GM12801 (cell line): ENCODE measurements around the gene FYN.

Source experiments
- TF ChIP-seq, protein P1 (sequence below): IDR thresholded peaks from one replicate; pipeline ENCODE4 v1.5.1; 2011; ENCODE audit warnings: control low read depth; ENCODE audit not compliant: insufficient read length; ENCODE audit errors: extremely low read depth

FYN gene

DNA sequence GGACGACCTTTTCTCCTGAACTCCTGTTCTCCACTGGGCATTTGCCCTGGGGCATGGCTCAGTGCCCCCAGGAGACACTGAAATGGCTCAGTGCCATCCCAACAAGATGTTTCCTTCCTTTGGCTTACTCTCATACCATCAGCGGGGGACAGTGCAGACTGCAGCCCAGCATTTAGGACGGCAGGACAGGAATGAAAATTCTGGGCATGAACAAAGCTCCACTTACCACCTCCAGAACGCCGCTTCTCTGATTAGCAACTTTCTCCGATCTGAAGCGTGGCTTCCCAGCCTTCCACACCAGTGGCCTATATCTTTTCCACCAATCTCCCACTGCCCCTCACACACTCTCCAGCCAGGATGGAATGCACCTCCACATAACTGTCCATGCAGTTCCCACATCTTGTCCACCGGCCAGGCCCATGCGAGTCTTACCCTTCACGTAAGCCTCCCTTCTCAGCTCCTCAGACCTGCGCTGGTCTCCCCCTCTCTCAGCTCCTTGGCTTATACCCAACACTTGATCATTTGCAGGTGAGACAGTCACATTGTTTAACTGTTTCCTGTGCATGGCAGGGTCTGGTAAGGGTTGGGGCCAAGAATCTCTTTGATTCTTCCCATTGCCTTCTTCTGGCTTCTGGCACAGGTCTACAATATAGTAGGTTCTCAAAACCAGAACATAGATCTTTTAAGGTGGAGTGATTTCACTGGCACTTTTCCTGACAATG is 114.5 kb downstream of the FYN start:
- TF ChIP-seq, protein P1, sequence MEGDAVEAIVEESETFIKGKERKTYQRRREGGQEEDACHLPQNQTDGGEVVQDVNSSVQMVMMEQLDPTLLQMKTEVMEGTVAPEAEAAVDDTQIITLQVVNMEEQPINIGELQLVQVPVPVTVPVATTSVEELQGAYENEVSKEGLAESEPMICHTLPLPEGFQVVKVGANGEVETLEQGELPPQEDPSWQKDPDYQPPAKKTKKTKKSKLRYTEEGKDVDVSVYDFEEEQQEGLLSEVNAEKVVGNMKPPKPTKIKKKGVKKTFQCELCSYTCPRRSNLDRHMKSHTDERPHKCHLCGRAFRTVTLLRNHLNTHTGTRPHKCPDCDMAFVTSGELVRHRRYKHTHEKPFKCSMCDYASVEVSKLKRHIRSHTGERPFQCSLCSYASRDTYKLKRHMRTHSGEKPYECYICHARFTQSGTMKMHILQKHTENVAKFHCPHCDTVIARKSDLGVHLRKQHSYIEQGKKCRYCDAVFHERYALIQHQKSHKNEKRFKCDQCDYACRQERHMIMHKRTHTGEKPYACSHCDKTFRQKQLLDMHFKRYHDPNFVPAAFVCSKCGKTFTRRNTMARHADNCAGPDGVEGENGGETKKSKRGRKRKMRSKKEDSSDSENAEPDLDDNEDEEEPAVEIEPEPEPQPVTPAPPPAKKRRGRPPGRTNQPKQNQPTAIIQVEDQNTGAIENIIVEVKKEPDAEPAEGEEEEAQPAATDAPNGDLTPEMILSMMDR: no peak

DNA sequence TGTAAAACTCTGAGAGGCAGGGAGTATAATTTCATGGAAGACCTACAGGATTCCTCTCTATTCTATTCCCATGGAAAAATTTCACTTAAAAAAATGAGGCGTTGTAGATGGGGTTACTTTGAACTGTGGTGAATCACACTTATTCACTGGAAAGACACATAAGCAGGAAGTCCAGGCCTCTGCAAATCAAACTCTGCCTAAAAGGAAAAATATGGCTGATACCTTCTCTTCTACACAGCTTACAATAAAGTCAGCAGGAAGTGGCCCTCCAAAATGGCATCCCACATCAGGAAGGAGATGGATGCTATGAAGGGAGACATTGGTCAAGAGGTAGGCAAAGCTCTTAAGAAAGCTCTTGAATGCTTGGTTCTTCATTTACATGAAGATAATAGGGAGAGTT is 115.9 kb downstream of the FYN start:
- TF ChIP-seq, protein P1: no peak

DNA sequence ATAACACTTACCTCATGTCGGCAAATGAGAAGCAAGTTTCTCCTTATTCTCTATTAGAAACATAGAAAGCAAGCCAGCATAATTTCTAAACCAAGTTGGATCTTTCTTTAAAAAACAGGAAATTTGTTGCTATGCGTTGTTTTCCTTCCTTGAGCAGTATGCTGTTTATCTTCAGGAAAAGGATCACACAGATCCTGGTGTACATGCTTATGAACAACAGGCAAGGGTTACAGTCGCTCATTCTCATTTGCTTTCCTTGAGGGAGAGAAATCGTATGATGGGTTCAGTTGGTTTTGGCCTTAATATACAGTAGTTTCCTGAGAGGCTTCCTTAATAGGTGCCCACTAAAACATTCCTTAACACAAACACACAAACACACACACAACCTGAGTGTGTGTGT is 118.8 kb downstream of the FYN start:
- TF ChIP-seq, protein P1: no peak

DNA sequence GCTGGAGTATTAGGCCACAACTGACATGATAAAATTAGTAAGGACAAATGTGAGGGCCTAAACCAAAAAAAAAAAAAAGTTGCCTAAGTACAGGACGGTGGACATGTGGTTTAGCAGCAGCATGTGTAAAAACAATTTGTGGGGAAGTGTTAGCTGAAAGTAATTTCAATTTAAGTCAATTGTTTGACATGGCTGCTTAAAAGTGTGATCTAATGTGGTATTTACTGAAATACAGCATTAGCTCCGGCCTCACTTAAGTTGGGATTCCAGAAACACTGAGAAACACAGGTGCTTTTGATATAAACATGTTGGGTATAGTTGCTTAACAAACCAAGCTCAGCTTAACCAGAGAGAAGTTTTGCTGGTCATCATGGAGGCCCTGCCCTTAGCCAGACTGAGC is 119.7 kb downstream of the FYN start:
- TF ChIP-seq, protein P1: no peak

DNA sequence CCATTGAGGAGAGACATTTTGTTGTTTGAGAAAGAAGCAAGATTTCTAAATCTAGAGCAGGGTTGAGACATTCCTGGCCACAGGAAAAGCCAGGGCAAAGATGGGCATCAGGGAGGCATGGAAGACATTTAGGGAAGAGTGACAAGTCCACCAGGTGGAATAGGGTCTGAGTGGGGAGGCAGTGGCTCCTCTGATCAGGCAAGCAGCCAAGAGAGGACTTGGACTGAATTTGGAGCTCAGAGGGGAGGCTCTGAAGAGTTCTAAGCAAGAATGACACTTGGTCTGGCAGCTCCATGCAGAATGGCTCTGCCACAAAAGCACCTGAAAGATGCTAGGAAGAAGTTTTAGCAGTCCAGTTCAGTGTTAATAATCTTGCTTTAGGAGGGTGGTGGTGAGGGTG is 120.8 kb downstream of the FYN start:
- TF ChIP-seq, protein P1: no peak

DNA sequence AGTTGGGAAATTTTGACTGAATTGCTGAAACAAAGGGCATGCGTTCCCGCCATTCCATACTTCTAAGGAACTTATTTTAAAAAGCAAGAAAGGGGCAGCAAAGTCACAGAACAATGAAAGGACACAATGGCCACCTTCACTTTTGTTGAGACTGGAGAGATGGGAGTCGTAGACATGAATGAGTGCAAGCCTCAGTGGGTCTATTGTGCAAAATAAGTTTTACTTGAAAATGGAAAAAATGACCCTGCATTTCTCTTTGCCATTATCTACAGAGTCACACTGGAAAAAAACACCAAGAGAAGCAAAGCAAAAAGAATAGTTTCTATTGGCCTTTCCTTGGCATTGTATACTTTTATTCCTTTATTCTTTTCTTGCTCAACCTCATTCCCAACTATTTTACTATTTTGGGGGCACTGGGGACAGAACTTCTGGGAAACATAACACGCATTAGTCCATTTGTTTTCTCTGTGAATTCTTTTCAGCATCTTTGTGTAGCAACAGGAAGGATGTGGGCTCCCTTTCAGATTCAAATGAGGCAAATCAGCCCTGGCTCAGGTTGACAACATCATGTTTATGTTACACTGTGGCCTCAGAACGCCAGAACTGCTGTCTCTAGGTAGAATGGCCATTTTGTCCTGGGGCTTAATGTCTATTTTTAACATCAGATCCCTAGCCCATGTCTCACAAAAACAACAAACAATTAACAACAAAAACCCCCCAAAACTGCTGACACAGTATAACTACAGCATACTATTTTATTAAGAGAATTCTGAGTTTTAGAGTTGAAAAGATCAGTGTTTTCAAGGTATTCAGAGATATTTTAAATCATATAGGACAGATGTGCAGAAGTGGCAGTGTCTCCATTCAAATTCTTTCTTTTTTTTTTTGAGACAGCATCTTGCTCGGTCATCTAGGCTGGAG is 122.2 kb downstream of the FYN start:
- TF ChIP-seq, protein P1: no peak

DNA sequence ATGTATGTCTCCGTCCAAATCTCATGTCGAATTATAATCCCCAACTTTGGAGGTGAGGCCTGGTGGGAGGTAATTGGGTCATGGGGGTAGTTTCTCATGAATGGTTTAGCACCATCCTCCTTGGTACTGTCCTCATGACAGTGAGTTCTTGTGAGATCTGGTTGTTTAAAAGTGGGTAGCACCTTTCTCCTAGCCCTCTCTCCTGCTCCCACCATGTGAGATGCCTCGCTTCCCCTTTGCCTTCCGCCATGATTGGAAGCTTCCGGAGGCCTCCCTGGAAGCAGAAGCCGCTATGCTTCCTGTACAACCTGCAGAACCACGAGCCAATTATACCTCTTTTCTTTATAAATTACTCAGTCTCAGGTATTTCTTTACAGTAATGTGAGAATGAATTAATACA is 123.1 kb downstream of the FYN start:
- TF ChIP-seq, protein P1: no peak
